ENCODE measurements around the gene WWOX. TPM values are rescaled to one million over a fixed set of nuclear protein-coding genes. Genes with fewer than 3 reads are reported as not detected.

The WWOX gene
- total and polyA plus RNA-seq, 2 of the 13 experiments (the other 11 are each of a cell fraction or from before 2014, with no cell fraction given): 9.1 to 37.4 TPM

GRCh38 chr16:78591682-78592103 lies 492.2 kb downstream of the WWOX start (continued):
- TF ChIP-seq AHDC1 (CRISPR knock-in tag; IDR thresholded peaks at IDR 0.05; ENCODE audit: borderline replicate concordance) (0 out of 2 replicates have a peak, but pooled peaks have one; percentile 40), RFX5 (IDR thresholded peaks at IDR 0.05; ENCODE audit: low read depth, low read length) (no peak), GATAD2A (CRISPR knock-in tag; IDR thresholded peaks at IDR 0.05) (peak; percentile 50; the same call in 1 of the 2 replicates), RBM39 (IDR thresholded peaks at IDR 0.05; ENCODE audit: low read depth, low read length, poor library complexity, severe bottlenecking) (no peak), SKI (IDR thresholded peaks at IDR 0.05; ENCODE audit: partially characterized antibody) (no peak), RXRB (CRISPR knock-in tag; IDR thresholded peaks at IDR 0.05; ENCODE audit: borderline replicate concordance) (peak; percentile 20; the same call in 1 of the 2 replicates), ZNF317 (CRISPR knock-in tag; IDR thresholded peaks at IDR 0.05) (no peak), ONECUT2 (CRISPR knock-in tag; IDR thresholded peaks at IDR 0.05) (peak; percentile 87), EP300 (IDR thresholded peaks at IDR 0.05; ENCODE audit: low read depth in 2 of 2, low read length in 2 of 2) (0 out of 4 replicates have a peak, but pooled peaks of 1 of the 2 experiments have one; percentile 9), EP300 (CRISPR knock-in tag; IDR thresholded peaks at IDR 0.05; ENCODE audit: borderline replicate concordance) (no peak), ZMYM4 (CRISPR knock-in tag; IDR thresholded peaks at IDR 0.05) (peak; percentile 54), NFKBIZ (CRISPR knock-in tag; IDR thresholded peaks at IDR 0.05) (no peak), SOX6 (IDR thresholded peaks at IDR 0.05) (no peak), SOX6 (CRISPR knock-in tag; IDR thresholded peaks at IDR 0.05) (peak; percentile 57; the same call in 1 of the 2 replicates)
- TF ChIP-seq, protein P1, sequence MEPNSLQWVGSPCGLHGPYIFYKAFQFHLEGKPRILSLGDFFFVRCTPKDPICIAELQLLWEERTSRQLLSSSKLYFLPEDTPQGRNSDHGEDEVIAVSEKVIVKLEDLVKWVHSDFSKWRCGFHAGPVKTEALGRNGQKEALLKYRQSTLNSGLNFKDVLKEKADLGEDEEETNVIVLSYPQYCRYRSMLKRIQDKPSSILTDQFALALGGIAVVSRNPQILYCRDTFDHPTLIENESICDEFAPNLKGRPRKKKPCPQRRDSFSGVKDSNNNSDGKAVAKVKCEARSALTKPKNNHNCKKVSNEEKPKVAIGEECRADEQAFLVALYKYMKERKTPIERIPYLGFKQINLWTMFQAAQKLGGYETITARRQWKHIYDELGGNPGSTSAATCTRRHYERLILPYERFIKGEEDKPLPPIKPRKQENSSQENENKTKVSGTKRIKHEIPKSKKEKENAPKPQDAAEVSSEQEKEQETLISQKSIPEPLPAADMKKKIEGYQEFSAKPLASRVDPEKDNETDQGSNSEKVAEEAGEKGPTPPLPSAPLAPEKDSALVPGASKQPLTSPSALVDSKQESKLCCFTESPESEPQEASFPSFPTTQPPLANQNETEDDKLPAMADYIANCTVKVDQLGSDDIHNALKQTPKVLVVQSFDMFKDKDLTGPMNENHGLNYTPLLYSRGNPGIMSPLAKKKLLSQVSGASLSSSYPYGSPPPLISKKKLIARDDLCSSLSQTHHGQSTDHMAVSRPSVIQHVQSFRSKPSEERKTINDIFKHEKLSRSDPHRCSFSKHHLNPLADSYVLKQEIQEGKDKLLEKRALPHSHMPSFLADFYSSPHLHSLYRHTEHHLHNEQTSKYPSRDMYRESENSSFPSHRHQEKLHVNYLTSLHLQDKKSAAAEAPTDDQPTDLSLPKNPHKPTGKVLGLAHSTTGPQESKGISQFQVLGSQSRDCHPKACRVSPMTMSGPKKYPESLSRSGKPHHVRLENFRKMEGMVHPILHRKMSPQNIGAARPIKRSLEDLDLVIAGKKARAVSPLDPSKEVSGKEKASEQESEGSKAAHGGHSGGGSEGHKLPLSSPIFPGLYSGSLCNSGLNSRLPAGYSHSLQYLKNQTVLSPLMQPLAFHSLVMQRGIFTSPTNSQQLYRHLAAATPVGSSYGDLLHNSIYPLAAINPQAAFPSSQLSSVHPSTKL (CRISPR knock-in tag; IDR thresholded peaks at IDR 0.05): 0 out of 2 replicates have a peak, but pooled peaks have one; percentile 15
